HL-60/S4 (cell line): Measurements from ENCODE around the gene SLC25A34.

Experiments
- in situ Hi-C: fragments of 300-500 bp; cut with MboI; formaldehyde crosslinking; loops from 2 replicates; pipeline ENCODE4 v1.14.3; 2022; ENCODE audit warnings: low sequenced_read_pairs

The SLC25A34 gene

DNA sequence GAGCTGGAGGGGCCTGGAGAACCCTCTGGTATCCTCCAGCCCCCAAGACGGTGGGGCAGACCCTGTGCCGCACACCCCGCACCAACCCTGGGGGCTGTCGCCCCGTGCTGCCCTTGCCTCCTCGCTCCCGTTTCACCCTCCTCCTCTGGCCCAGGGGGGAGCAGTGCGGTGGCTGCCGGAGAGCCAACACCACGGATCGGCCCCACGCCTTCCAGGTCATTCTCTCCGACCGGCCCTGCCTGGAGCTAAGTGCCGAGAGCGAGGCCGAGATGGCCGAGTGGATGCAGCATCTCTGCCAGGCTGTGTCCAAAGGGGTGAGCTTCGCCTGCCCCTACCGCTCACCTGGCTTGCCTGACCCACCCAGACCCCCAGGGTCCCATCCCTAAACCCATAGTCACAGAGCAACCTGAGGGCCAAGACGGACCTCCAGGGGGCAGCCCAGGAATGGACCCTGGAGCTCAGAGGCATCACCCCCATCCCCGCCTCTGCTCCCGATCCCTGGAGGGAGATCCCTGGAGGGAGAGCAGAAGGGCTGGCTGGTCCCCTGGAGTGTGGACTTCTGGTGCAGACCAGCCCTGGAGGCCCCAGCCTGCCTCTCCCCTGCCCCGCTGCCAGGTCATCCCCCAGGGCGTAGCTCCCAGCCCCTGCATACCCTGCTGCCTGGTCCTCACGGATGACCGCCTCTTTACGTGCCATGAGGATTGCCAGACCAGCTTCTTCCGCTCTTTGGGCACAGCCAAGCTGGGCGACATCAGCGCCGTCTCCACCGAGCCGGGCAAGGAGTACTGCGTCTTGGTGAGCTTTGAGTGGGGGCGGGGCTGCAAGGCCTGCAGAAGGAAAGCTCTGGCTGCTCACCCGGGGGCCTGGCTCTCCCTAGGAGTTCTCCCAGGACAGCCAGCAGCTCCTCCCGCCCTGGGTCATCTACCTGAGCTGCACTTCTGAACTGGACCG is 4.0 kb upstream of the SLC25A34 start:
- in situ Hi-C loops: loop anchor here (10.0 kb wide), 1 partner anchor 137 kb away; no protein-coding TSS in a partner anchor

DNA sequence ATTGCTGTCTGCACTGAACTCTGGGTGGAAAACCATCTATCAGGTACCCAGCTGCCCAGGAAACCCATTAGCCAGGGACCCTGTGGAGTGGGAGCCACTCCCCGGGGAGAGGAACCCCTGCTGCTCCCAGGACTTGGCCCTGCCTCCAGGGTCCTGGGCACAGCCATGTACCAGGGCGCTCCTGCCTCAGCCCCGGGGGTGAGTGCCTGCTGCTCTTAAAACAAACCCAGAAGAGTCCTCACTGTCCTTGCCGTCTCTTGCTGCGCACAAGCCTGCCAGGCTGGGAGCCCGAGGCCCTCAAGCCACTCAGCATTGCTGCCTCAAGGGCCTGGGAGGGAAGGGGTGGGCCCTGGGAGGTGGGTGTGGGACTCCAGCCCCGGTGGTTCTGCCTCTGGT is 3.4 kb upstream of the SLC25A34 start:
- in situ Hi-C loops: loop anchor here (10.0 kb wide), 1 partner anchor 138 kb away; no protein-coding TSS in a partner anchor

GRCh38 chr1:15733218-15733725 is 2.8 kb upstream of the SLC25A34 start:
- in situ Hi-C loops: loop anchor here (10.0 kb wide), 1 partner anchor 138 kb away; no protein-coding TSS in a partner anchor

- in situ Hi-C loops: loop anchor here (10.0 kb wide), 1 partner anchor 139 kb away; no protein-coding TSS in a partner anchor
These were observed 2.3 kb upstream of the SLC25A34 start for GRCh38 chr1:15733726-15734226.

GRCh38 chr1:15734296-15734695 is 1.8 kb upstream of the SLC25A34 start:
- in situ Hi-C loops: loop anchor here (10.0 kb wide), 1 partner anchor 139 kb away; no protein-coding TSS in a partner anchor

- in situ Hi-C loops: loop anchor here (10.0 kb wide), 1 partner anchor 140 kb away; no protein-coding TSS in a partner anchor
These were observed 1.2 kb upstream of the SLC25A34 start for GRCh38 chr1:15734901-15735300.

GRCh38 chr1:15735304-15736037 is 587 bp upstream of the SLC25A34 start:
- in situ Hi-C loops: loop anchor here (10.0 kb wide), 1 partner anchor 141 kb away; no protein-coding TSS in a partner anchor

DNA sequence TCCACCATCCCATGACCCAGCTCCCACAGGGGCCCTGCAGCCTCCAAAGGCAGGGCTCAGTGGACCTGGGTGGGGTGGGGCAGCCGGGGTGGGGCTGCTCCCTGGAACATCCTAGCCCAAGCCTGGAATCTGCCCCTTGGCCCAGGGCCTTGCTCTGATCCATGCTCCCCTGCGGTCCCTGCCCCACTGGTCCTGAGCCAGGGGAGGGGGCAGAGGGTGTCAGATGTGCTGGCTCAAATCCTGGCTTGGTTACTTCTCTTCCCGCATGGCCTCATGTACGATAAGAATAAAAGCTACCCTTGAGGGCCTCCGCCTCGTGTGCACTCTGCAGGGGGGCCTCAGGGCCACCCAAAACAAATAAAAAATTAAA is 819 bp downstream of the SLC25A34 start:
- in situ Hi-C loops: loop anchor here (10.0 kb wide), 1 partner anchor 142 kb away; no protein-coding TSS in a partner anchor

DNA sequence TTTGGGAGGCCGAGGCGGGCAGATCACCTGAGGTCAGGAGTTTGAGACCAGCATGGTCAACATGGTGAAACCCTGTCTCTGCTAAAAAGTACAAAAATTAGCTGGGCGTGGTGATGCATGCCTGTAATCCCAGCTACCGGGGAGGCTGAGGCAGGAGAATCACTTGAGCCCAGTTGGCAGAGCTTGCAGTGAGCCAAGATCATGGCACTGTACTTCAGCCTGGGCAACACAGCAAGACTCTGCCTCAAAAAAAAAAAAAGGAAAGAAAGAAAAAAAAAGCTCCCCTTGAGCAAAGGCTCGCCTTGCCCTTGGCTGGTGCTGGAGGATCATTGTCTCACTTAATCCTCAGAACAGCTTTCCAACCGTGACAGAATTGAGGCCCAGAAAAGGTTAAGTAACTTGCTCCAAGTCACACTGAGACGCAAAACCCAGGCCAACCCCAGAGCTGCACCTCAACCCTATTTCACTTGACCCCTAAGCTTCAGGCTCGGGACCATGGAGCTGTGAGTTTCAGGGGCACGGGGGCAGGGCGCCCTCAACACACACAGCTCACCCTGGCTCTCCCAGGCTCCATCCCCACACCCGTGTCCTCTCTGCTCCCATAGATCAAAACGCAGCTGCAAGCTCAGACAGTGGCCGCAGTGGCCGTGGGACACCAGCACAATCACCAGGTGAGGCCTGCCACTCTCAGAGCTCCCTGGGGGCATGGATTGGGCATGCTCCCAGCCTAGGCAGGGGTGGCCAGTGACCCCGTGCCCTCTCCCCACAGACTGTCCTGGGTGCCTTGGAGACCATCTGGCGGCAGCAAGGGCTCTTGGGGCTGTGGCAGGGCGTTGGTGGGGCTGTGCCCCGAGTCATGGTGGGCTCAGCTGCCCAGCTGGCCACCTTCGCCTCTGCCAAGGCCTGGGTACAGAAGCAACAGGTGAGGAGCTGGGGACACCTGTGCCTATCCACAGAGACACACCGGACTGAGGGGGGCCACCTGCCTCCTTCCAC is 1.6 kb downstream of the SLC25A34 start:
- in situ Hi-C loops: loop anchor here (10.0 kb wide), 1 partner anchor 143 kb away; no protein-coding TSS in a partner anchor

- in situ Hi-C loops: loop anchor here (10.0 kb wide), 1 partner anchor 144 kb away; no protein-coding TSS in a partner anchor
These were observed 2.5 kb downstream of the SLC25A34 start for GRCh38 chr1:15738416-15739113.

DNA sequence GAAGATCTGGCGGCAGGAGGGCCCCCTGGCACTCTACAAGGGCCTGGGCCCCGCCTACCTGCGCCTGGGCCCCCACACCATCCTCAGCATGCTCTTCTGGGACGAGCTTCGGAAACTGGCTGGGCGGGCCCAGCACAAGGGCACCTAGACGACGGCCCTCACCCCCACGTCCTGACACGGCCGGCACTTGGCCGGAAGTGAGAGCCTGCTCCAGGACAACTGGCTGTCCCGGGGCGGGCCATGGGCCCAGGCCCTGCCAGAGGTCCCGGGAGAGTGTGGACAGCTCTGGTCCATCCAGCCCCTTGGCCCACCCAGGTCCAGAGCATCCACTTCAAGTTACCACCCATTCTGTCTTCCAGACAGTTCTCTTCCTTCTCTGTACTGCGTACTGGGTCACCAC is 3.2 kb downstream of the SLC25A34 start:
- in situ Hi-C loops: loop anchor here (10.0 kb wide), 1 partner anchor 144 kb away; no protein-coding TSS in a partner anchor

GRCh38 chr1:15739745-15740144 is 3.7 kb downstream of the SLC25A34 start:
- in situ Hi-C loops: loop anchor here (10.0 kb wide), 1 partner anchor 145 kb away; no protein-coding TSS in a partner anchor

- in situ Hi-C loops: no loop called here
These were observed 5.1 kb downstream of the SLC25A34 start for GRCh38 chr1:15740924-15741850.

- in situ Hi-C loops: no loop called here
These were observed 6.3 kb downstream of the SLC25A34 start, which contains the start of gene TMEM82 for GRCh38 chr1:15742339-15742801. Gene TMEM82, plus strand, starts transcription at chr1:15742499. Its CDS starts 61 bp downstream, at chr1:15742560.

GRCh38 chr1:15744122-15744679 is 8.1 kb downstream of the SLC25A34 start:
- in situ Hi-C loops: no loop called here

- in situ Hi-C loops: no loop called here
These were observed 11.3 kb downstream of the SLC25A34 start for GRCh38 chr1:15747378-15747777.

DNA sequence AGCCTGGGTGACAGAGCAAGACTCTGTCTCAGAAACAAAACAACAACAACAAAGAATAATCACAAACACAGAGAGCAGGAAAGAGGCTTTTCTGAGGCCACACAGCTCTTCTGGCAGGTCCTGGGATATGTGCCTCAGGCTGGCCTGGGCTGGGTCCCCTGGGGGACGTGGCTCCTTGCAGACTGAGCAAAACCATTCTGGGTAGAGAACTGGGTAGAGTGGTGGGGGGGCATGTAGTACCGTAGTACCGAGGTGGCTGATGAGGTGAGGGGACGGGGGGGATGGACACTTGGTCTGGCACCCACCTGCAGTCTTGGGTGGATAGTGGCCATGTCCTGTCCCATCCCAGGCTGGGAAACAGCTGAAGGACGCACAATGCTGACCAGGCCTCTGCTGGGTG is 12.2 kb downstream of the SLC25A34 start:
- in situ Hi-C loops: no loop called here
